Astrocyte of the cerebellum (primary cell): ENCODE measurements around the gene APPBP2.

ENCODE experiments used
- DNase-seq: peaks from one replicate; pipeline ENCODE4 v3.0.0-alpha.2; 2011; ENCODE audit warnings: low read depth
- H3K4me3 ChIP-seq: 2 replicates; pipeline ENCODE4 v1.5.1; 2011; ENCODE audit warnings: mild to moderate bottlenecking, low read depth, low read length, moderate library complexity
- in situ Hi-C: cut with HindIII; loops from 2 replicates; pipeline ENCODE4 v1.10.0; 2017; ENCODE audit warnings: low sequenced_read_pairs
- TF ChIP-seq, protein P1 (sequence below): IDR thresholded peaks from 2 replicates; pipeline ENCODE4 v1.5.1; 2012; ENCODE audit warnings: low read length, low read depth, moderate library complexity, mild to moderate bottlenecking; ENCODE audit errors: missing control alignments

The APPBP2 gene

DNA sequence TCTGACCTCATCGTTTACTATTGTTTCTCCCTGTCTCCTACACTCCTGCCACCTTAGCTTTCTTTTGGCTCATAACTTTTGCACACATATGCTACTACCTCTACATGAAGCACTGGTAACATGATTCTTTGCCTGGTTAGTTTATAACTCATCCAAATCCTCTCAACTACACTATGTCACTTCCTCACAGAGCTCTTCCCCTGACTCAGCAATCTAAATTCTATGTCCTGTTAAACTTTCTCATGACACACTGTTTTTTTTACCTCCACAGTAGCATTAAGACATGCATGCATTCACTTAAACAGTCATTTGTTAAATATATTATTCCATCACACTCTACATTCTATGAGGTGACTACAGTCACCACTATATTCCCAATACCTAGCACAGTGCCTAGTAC lies 19.7 kb downstream of the APPBP2 start:
- no peak overlapping the region for H3K4me3 ChIP-seq
- in situ Hi-C loops: loop anchor here (25.0 kb wide), 1 partner anchor 94 kb away; the partner anchor contains the start of gene CHCT1
- DNase-seq: peak; percentile 53
- TF ChIP-seq, protein P1, sequence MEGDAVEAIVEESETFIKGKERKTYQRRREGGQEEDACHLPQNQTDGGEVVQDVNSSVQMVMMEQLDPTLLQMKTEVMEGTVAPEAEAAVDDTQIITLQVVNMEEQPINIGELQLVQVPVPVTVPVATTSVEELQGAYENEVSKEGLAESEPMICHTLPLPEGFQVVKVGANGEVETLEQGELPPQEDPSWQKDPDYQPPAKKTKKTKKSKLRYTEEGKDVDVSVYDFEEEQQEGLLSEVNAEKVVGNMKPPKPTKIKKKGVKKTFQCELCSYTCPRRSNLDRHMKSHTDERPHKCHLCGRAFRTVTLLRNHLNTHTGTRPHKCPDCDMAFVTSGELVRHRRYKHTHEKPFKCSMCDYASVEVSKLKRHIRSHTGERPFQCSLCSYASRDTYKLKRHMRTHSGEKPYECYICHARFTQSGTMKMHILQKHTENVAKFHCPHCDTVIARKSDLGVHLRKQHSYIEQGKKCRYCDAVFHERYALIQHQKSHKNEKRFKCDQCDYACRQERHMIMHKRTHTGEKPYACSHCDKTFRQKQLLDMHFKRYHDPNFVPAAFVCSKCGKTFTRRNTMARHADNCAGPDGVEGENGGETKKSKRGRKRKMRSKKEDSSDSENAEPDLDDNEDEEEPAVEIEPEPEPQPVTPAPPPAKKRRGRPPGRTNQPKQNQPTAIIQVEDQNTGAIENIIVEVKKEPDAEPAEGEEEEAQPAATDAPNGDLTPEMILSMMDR: no peak

DNA sequence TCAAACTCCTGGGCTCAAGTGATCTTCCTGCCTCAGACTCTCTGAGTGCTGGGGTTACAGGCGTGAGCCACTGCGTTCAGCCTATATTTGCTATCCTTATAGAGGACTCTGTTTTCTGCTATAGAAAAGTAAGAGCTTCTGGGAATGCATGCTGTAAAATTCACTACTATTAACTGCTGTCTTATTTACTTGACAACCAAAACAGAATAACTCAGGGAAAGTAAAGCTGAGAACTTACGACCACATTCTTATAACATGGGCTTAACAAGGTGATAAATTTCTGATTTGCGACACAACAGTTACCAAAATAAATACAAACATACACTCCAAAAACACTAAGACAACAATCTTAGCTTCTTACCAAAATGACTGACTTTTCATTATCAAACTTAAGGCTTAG lies 23.9 kb downstream of the APPBP2 start:
- in situ Hi-C loops: loop anchor here (25.0 kb wide), 1 partner anchor 90 kb away; the partner anchor contains the start of gene CHCT1
- no peak overlapping the region for H3K4me3 ChIP-seq
- no peak for DNase-seq
- TF ChIP-seq, protein P1: no peak

DNA sequence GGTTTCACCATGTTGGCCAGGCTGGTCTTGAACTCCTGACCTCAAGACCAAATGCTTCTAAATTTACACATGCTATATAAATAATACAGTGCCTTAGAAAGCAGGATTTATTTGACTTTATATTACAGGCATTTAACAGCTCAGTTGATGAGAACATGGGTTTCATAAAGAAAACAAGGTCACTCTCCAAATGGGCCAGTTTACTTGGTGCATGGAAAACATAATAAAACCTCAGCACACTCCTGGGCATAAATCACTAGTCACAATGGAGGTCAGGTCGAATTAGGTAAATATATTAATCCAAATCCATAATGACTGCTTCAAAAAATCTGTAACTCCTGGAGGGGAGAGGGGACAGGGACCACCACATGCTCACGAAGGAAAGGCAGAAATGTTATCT lies 24.5 kb downstream of the APPBP2 start:
- in situ Hi-C loops: loop anchor here (25.0 kb wide), 1 partner anchor 89 kb away; the partner anchor contains the start of gene CHCT1

DNA sequence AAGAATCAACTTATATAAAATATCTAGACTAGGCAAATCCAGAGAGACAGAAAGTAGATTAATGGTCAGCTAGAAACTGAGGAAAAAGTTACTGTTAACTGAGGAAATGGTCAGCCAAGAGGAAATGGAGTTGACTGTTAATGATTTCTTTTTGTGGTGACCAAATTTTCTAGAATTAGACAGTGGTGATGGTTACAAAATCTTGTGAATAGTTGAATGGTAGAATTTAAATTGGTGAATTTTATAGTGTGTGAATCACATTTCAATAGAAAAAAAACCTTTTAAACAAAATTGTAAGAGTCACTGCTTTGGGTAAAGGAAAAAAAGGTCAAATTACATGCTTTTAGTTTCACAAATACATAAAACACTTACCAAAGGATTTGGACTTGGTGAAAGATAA lies 30.0 kb downstream of the APPBP2 start:
- TF ChIP-seq, protein P1: no peak
- in situ Hi-C loops: no loop called here
- H3K4me3 ChIP-seq: no peak overlapping the region
- no peak for DNase-seq

More for the DNA sequence above, 24.5 kb downstream of the APPBP2 start:
- no peak overlapping the region for H3K4me3 ChIP-seq
- DNase-seq: no peak
- TF ChIP-seq, protein P1: no peak

DNA sequence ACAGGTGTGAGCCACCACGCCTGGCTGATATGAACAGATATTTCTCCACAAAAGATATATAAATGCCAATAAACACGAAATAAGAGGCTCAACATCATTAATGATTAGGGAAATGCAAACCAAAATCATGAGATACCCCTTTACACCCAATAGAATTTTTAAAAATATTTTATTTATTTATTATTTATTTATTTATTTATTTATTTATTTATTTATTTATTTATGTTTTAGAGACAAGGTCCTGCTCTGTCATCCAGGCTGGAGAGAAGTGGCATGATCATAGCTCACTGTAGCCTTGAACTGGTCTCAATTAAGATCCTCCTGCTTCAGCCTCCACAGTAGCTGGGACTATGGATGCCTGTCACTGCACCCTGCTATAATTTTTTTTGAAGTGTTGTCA lies 30.8 kb downstream of the APPBP2 start:
- DNase-seq: no peak
- TF ChIP-seq, protein P1: no peak
- H3K4me3 ChIP-seq: no peak overlapping the region
- in situ Hi-C loops: no loop called here

DNA sequence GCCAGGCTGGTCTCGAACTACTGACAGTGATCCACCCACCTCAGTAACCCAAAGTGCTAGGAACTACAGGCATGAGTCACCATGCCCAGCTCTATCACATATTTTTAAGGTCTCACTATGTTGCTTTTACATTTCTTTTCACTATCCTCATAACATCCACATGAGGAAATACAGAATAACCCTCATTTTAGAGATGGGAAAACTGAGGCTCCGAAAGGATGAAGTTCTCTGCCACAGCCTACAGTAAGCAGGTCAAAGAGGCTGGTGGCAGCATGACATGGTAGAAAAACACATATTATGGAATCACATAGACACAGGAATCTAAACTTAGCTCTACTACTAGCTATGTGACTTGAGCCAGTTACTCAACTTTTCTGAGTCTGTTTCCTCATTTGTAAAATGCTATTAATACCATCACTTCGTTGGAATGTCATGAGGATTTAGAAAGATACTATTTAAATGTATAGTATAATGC lies 32.2 kb downstream of the APPBP2 start:
- TF ChIP-seq, protein P1: no peak
- no peak for DNase-seq
- H3K4me3 ChIP-seq: no peak overlapping the region
- in situ Hi-C loops: no loop called here
